Heart left ventricle (tissue), 16 donors: ENCODE data around the gene EIPR1. TPM values are rescaled to one million over a fixed set of nuclear protein-coding genes. Genes with fewer than 3 reads are reported as not detected.

Source experiments
- ATAC-seq, 4 donors: fragments of 200-7000 bp; cut with Tn5 transposase; one replicate each; pipeline ENCODE4 v1.9.1; 2020 to 2022; ENCODE audit warnings: moderate library complexity in 4 of 4, mild to moderate bottlenecking in 3 of 4, moderate number of reproducible peaks in 1 of 4
- DNase-seq, 5 donors: peaks; one replicate each; pipeline ENCODE4 v3.0.0-alpha.2; 2020
- H3K27ac ChIP-seq, 12 donors: fragments of 200-600 bp; sonication (generic) in 4 of 12; one replicate each; pipeline versions ENCODE4 v1.5.0 to v1.8.0; 2016 to 2022; ENCODE audit warnings: mild to moderate bottlenecking in 2 of 12
- H3K27me3 ChIP-seq, 9 donors: fragments of 200-600 bp; sonication (generic) in 2 of 9; one replicate each; pipeline versions ENCODE4 v1.5.1 to v1.8.0; 2016 to 2022; ENCODE audit warnings: mild to moderate bottlenecking in 3 of 9
- H3K36me3 ChIP-seq, 9 donors: fragments of 200-600 bp; sonication (generic) in 2 of 9; one replicate each; pipeline versions ENCODE4 v1.5.0 to v1.8.0; 2018 to 2022; ENCODE audit warnings: mild to moderate bottlenecking in 2 of 9
- H3K4me1 ChIP-seq, 12 donors: fragments of 200-600 bp; sonication (generic) in 4 of 12; one replicate each; pipeline versions ENCODE4 v1.5.0 to v1.8.0; 2016 to 2022; ENCODE audit warnings: mild to moderate bottlenecking in 3 of 12
- H3K4me3 ChIP-seq, 12 donors: fragments of 200-600 bp; sonication (generic) in 4 of 12; one replicate each; pipeline versions ENCODE4 v1.5.0 to v1.8.0; 2017 to 2022; ENCODE audit warnings: mild to moderate bottlenecking in 9 of 12, moderate library complexity in 4 of 12
- H3K9me3 ChIP-seq, 12 donors: fragments of 200-600 bp; sonication (generic) in 4 of 12; one replicate each; pipeline versions ENCODE4 v1.5.0 to v1.8.0; 2016 to 2022; ENCODE audit warnings: mild to moderate bottlenecking in 1 of 12
- CTCF ChIP-seq, 12 donors: fragments of 200-600 bp; sonication (generic) in 4 of 12; IDR thresholded peaks; one replicate each; pipeline versions ENCODE4 v1.5.0 to v1.8.0; 2018 to 2022; ENCODE audit warnings: antibody characterized with exemption in 12 of 12, mild to moderate bottlenecking in 5 of 12
- POLR2A ChIP-seq, 2 donors: fragments of 450-650 bp; IDR thresholded peaks; one replicate each; pipeline ENCODE4 v1.6.1; 2017; ENCODE audit warnings: antibody characterized with exemption in 2 of 2, mild to moderate bottlenecking in 2 of 2, moderate library complexity in 2 of 2
- WGBS, 4 donors: extraction: QIAGEN DNeasy Blood & Tissue Kit in 2 of 4; methylation state at CpG; one replicate each; pipeline versions ENCODE4 v1.1.5 to v1.1.7; 2013 to 2018; 5-methylcytosine and 5-hydroxymethylcytosine counted together
- intact Hi-C, 10 donors: fragments of 100-400 bp; cut with DNase I; formaldehyde crosslinking; loops; one replicate each; pipeline versions ENCODE4 v1.11.1 to v1.14.2; 2022
- polyA plus RNA-seq, 2 donors: library from polyadenylated mRNA; stranded (reverse); fragments of 200-250 nt; gene quantifications; one replicate each; pipeline ENCODE4 v1.2.3, GENCODE V29; 2013
- total RNA-seq, 9 donors: library from RNA; depleted of rRNA in 2 of 9; stranded (reverse); fragments of >200 nt in 2 of 9; fragmentation: NEBNext Ultra II Directional in 3 of 9; extraction: Animal tissue kit (Norgen Biotek cat#: 25700) in 3 of 9; gene quantifications; one replicate each; pipeline versions ENCODE4 v1.1.0 to v1.2.4, GENCODE V29; 2016 to 2023
- donor health status: ischemic (EF 13 %, LVEDD 7.1; RV severe dilation, severe dysfunction).
- donor health status: healthy with polysubstance abuse.
- donor health status: DM: no; HTN: yes; CAD: no.
- donor health status: DM: no; HTN: no; CAD: no.
- donor health status: ischemic (EF 25% LVEDD 6.9; RV normal size, moderate dysfunction).
- donor health status: ischemic (EF 25% LVEDD 5.7; RV mildly dilated, moderate dysfunction).
- donor health status: healthy.
- donor health status: DM: yes; HTN: yes; CAD: no.
- donor health status: ischemic (EF 35%, LVEDD 5.7; RV mildly dilated, moderate dysfunction).
- donor health status: nonischemic (EF 11% LVEDD 7.7; RV severe dilation, severe dysfunction).
- donor health status: DM: yes; HTN: yes; CAD: no.
- donor health status: PGD.
- donor health status: ischemic (EF 29% LVEDD 5.4; RV normal size, mild dysfunction).
- donor health status: nonischemic (EF 23%, LVEDD 6.1; RV moderate dilation, normal function).

EIPR1 gene
- total and polyA plus RNA-seq, 11 donors: 7.9 to 26.1 (median 13.3) TPM

- intact Hi-C loops: loop anchor here in 9 of 10 donors (5.0 to 10.0 kb wide), 5 partner anchors 36 to 233 kb away; partner anchors contain the start of gene ALLC (in 5 of the 9)
- DNase-seq: no peak
- no peak for ATAC-seq
- no peaks in the 10 kb centered on the region for H3K27me3 ChIP-seq
- TF ChIP-seq POLR2A (IDR thresholded peaks at IDR 0.05): no peak
- WGBS, 4 donors: 87 to 96% (median 89%) methylated on average over 15 to 19 of the region's 19 CpGs
- no peaks in the 10 kb centered on the region for H3K9me3 ChIP-seq
- H3K4me3 ChIP-seq: no peak overlapping the region
- H3K27ac ChIP-seq: no peak overlapping the region
- H3K36me3 ChIP-seq: peaks cover 0 to 82% (median 56%) of the 10 kb centered on the region in 9 donors
- peaks cover 0 to 11% (median 0%) of the 10 kb centered on the region in 12 donors for H3K4me1 ChIP-seq
Observed at GRCh38 chr2:3421580-3421979, 44.0 kb upstream of the EIPR1 start.

GRCh38 chr2:3420769-3421397 is 43.3 kb upstream of the EIPR1 start:
- Histone ChIP-seq H3K4me1 (peaks cover 0 to 11% (median 0%) of the 10 kb centered on the region in 12 donors), H3K27me3 (no peaks in the 10 kb centered on the region), H3K27ac (no peak overlapping the region), H3K36me3 (peaks cover 0 to 75% (median 50%) of the 10 kb centered on the region in 9 donors), H3K4me3 (no peak overlapping the region), H3K9me3 (no peaks in the 10 kb centered on the region)
- DNase-seq (no peak), ATAC-seq (peak in 3 of 4 donors; percentile 75 to 77 (median 77))
- intact Hi-C loops: loop anchor here in 9 of 10 donors (5.0 to 10.0 kb wide), 5 partner anchors 36 to 234 kb away; partner anchors contain the start of gene ALLC (in 5 of the 9)
- WGBS, 4 donors: 73 to 78% (median 75%) methylated on average over 14 of the region's 14 CpGs
- TF ChIP-seq POLR2A (IDR thresholded peaks at IDR 0.05): no peak
- TF ChIP-seq CTCF (IDR thresholded peaks at IDR 0.05): no peak

- Histone ChIP-seq H3K4me1 (peaks cover 0 to 11% (median 0%) of the 10 kb centered on the region in 12 donors), H3K9me3 (no peaks in the 10 kb centered on the region), H3K27me3 (no peaks in the 10 kb centered on the region), H3K27ac (no peak overlapping the region), H3K4me3 (no peak overlapping the region), H3K36me3 (peaks cover 0 to 73% (median 44%) of the 10 kb centered on the region in 9 donors)
- DNase-seq (no peak), ATAC-seq (no peak)
- intact Hi-C loops: loop anchor here in 9 of 10 donors (5.0 to 10.0 kb wide), 5 partner anchors 37 to 235 kb away; partner anchors contain the start of gene ALLC (in 5 of the 9)
- 92 to 96% (median 94%) methylated on average over 12 to 13 of the region's 13 CpGs for WGBS, 4 donors
- TF ChIP-seq POLR2A (IDR thresholded peaks at IDR 0.05) (no peak), CTCF (IDR thresholded peaks at IDR 0.05) (no peak)
Observed at GRCh38 chr2:3420076-3420768, 42.6 kb upstream of the EIPR1 start.

GRCh38 chr2:3418766-3419404 is 41.3 kb upstream of the EIPR1 start:
- peak in 1 of 5 donors; percentile 62 for DNase-seq

More at GRCh38 chr2:3418766-3419404, 41.3 kb upstream of the EIPR1 start:
- H3K27me3 ChIP-seq: no peaks in the 10 kb centered on the region
- no peaks in the 10 kb centered on the region for H3K9me3 ChIP-seq
- H3K4me3 ChIP-seq: no peak overlapping the region
- WGBS, 4 donors: 87 to 91% (median 90%) methylated on average over 11 of the region's 11 CpGs
- TF ChIP-seq POLR2A (IDR thresholded peaks at IDR 0.05): no peak
- TF ChIP-seq CTCF (IDR thresholded peaks at IDR 0.05): no peak
- H3K27ac ChIP-seq: no peak overlapping the region
- H3K36me3 ChIP-seq: peaks cover 0 to 73% (median 43%) of the 10 kb centered on the region in 9 donors
- no peak for ATAC-seq
- intact Hi-C loops: no loop called here
- peaks cover 0 to 11% (median 0%) of the 10 kb centered on the region in 12 donors for H3K4me1 ChIP-seq
